Endothelial cell of umbilical vein (primary cell): ENCODE results near the gene MAMDC2. TPM values are rescaled to one million over a fixed set of nuclear protein-coding genes. Genes with fewer than 3 reads are reported as not detected.

Experiments used
- BruUV-seq: library from RNA; stranded (reverse); fragments of 400-500 nt; replicated peaks from 2 replicates; lab custom pipeline; 2021; lab: Mats Ljungman, UMichigan
- CTCF ChIA-PET: fragments of 300-600, 350-600 bp; sonication (Branson Sonifier 250); formaldehyde crosslinking; loops from one replicate; lab custom pipeline; 2021; ENCODE audit warnings: antibody characterized with exemption, inconsistent platforms; lab: Charles Lee
- POLR2A ChIA-PET: fragments of 300-600, 350-600 bp; sonication (Branson Sonifier 250); formaldehyde crosslinking; loops from one replicate; lab custom pipeline; 2021; ENCODE audit warnings: antibody characterized with exemption, inconsistent platforms; lab: Charles Lee
- DNase-seq: peaks from one replicate; pipeline ENCODE4 v3.0.0-alpha.2; 2011; ENCODE audit warnings: low read depth, low spot score
- FAIRE-seq: peaks from 2 replicates; lab custom pipeline; 2011; peaks lifted over from hg19 to GRCh38; lab: Jason Lieb, UNC
- H2AFZ ChIP-seq: 2 replicates; pipeline ENCODE4 v1.6.0; 2012; ENCODE audit warnings: low read depth, low read length, control low read depth, inconsistent platforms
- H3K27ac ChIP-seq: 2 replicates; pipeline ENCODE4 v1.5.1; 2011; ENCODE audit warnings: low read depth, mild to moderate bottlenecking, control low read depth, low read length, moderate library complexity; ENCODE audit not compliant: insufficient read depth
- H3K27me3 ChIP-seq, 2 experiments: 2 replicates each; pipeline versions ENCODE4 v1.6.0 to v1.6.1; 2011; ENCODE audit warnings: low read length in 2 of 2, mixed read lengths in 1 of 2; ENCODE audit not compliant: control insufficient read depth in 2 of 2, insufficient read depth in 2 of 2
- H3K36me3 ChIP-seq, 2 experiments: 2 replicates in 1 of 2; 3 replicates in 1 of 2; pipeline ENCODE4 v1.5.1; 2011; ENCODE audit warnings: low read length in 2 of 2, mild to moderate bottlenecking in 1 of 2, moderate library complexity in 1 of 2; ENCODE audit not compliant: control insufficient read depth in 2 of 2, insufficient read depth in 2 of 2; ENCODE audit errors: extremely low read depth in 1 of 2
- H3K4me1 ChIP-seq: 3 replicates; pipeline ENCODE4 v1.5.1; 2011; ENCODE audit warnings: mild to moderate bottlenecking, low read length; ENCODE audit not compliant: control insufficient read depth, insufficient read depth; ENCODE audit errors: extremely low read depth
- H3K4me2 ChIP-seq: 2 replicates; pipeline ENCODE4 v1.6.1; 2011; ENCODE audit warnings: low read length, control low read depth, mixed read lengths; ENCODE audit not compliant: insufficient read depth
- H3K4me3 ChIP-seq, 3 experiments: fragments of 200-600 bp in 1 of 3; sonication (generic), shearing (Covaris generic) in 1 of 3; replicated peaks in 1 of 3; 2 replicates each; pipeline ENCODE4 v1.5.1; 2011 to 2016; ENCODE audit warnings: control low read depth in 3 of 3, low read length in 3 of 3, mild to moderate bottlenecking in 2 of 3, inconsistent platforms in 1 of 3, low read depth in 1 of 3, moderate library complexity in 1 of 3; ENCODE audit not compliant: insufficient read depth in 1 of 3
- H3K79me2 ChIP-seq: 2 replicates; pipeline ENCODE4 v1.6.0; 2012; ENCODE audit warnings: low read length, inconsistent platforms; ENCODE audit not compliant: control insufficient read depth, insufficient read depth
- H3K9ac ChIP-seq: replicated peaks from 2 replicates; pipeline ENCODE3; 2011; ENCODE audit warnings: low read length, control low read depth; ENCODE audit not compliant: insufficient read depth; ENCODE audit errors: extremely low read depth
- H3K9me1 ChIP-seq: replicated peaks from 3 replicates; pipeline ENCODE4 v1.6.0; 2011; ENCODE audit warnings: mild to moderate bottlenecking, low read length; ENCODE audit not compliant: control insufficient read depth, insufficient read depth; ENCODE audit errors: extremely low read depth
- H3K9me3 ChIP-seq: replicated peaks from 2 replicates; pipeline ENCODE4 v1.5.1; 2012; ENCODE audit warnings: low read length, inconsistent platforms; ENCODE audit not compliant: control insufficient read depth, insufficient read depth
- H4K20me1 ChIP-seq: replicated peaks from 2 replicates; pipeline ENCODE3; 2011; ENCODE audit warnings: mild to moderate bottlenecking, low read length; ENCODE audit not compliant: control insufficient read depth, insufficient read depth; ENCODE audit errors: extremely low read depth
- GATA2 ChIP-seq: IDR thresholded peaks from 2 replicates; pipeline ENCODE4 v1.7.0; 2011; ENCODE audit warnings: low read depth, mild to moderate bottlenecking, moderate library complexity, mixed read lengths, low read length; ENCODE audit not compliant: insufficient read length, insufficient read depth
- JUN ChIP-seq: IDR thresholded peaks from 2 replicates; pipeline ENCODE4 v1.6.1; 2011; ENCODE audit warnings: borderline replicate concordance, low read depth; ENCODE audit not compliant: insufficient read length, insufficient read depth
- POLR2A ChIP-seq: IDR thresholded peaks from 2 replicates; pipeline ENCODE4 v1.6.1; 2012; ENCODE audit warnings: low read depth, mild to moderate bottlenecking, control low read depth, low read length
- POLR2AphosphoS5 ChIP-seq: IDR thresholded peaks from 2 replicates; pipeline ENCODE4 v1.6.1; 2012; ENCODE audit warnings: low read depth, mild to moderate bottlenecking, control low read depth, low read length, moderate library complexity; ENCODE audit not compliant: insufficient read depth
- dilution Hi-C: fragments of 300-500 bp; cut with MboI; formaldehyde crosslinking; loops from one replicate; pipeline ENCODE4 v1.15.0; 2019; ENCODE audit warnings: low sequenced_read_pairs; ENCODE audit not compliant: extremely low pct_ligation_motif_present
- intact Hi-C: fragments of 100-400 bp; cut with micrococcal nuclease; formaldehyde crosslinking; loops from one replicate; pipeline ENCODE4 v1.10.0; 2022
- polyA plus RNA-seq, 4 experiments: library from polyadenylated mRNA; depleted of rRNA in 3 of 4; stranded (reverse) in 3 of 4; unstranded in 1 of 4; fragments of >200 nt; gene quantifications; 2 replicates each; pipeline versions ENCODE4 v1.2.1 to v1.2.3, GENCODE V29; 2011 to 2012; ENCODE audit warnings: missing spikeins in 1 of 4
- total RNA-seq: library from RNA; stranded (reverse); gene quantifications from 2 replicates; pipeline ENCODE4 v1.2.3, GENCODE V29; 2021
- TF ChIP-seq, protein P1 (sequence below): IDR thresholded peaks from 2 replicates; pipeline ENCODE4 v1.6.1; 2011; ENCODE audit not compliant: insufficient read depth, insufficient read length
- TF ChIP-seq, protein P2 (sequence below), 2 donors: IDR thresholded peaks; 1 replicate in 1 of 2; 2 replicates in 1 of 2; pipeline ENCODE4 v1.5.1; 2011; ENCODE audit warnings: low read length in 2 of 2, mild to moderate bottlenecking in 2 of 2, moderate library complexity in 2 of 2, control low read depth in 1 of 2, inconsistent platforms in 1 of 2, low read depth in 1 of 2; ENCODE audit not compliant: insufficient read depth in 1 of 2; ENCODE audit errors: extremely low read depth in 1 of 2

The MAMDC2 gene
- total and polyA plus RNA-seq, 2 donors (not counting 3 experiments of a cell fraction or from before 2014, with no cell fraction given): 0.60 to 1.1 TPM

DNA sequence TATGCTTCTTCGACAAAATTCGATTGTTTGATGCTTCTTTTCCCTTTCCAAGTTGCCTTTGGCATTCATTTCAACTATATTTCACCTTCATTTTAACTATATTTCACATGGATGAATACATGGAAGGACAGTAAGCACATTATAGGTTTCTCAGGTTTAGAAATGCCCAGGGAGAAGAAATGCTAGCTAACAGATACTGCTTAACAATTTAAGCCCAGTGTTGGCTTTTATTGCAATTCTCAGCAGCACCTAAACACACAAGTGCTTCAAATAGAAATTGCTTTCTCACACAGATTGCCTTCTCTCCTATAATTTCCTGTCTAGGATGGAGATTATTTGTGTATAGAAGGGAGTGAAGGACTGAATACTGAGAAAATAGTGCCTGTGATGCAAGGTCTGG is 185.0 kb downstream of the MAMDC2 start:
- H3K27me3 ChIP-seq: no peaks in the 10 kb centered on the region
- BruUV-seq: no TSS peak
- FAIRE-seq: no peak
- DNase-seq: no peak
- H3K4me3 ChIP-seq: no peak overlapping the region
- no peak overlapping the region for H3K4me2 ChIP-seq
- dilution Hi-C loops (no loop called here), intact Hi-C loops (loop anchor here (1.0 to 10.0 kb wide), 4 partner anchors 94 to 284 kb away; no protein-coding TSS in a partner anchor)
- no peaks in the 10 kb centered on the region for H3K4me1 ChIP-seq
- CTCF ChIA-PET: interaction anchor here (1.5 to 4.5 kb wide), 3 partner anchors 116 to 297 kb away, joined by 6 to 38 read pairs (median 7); no protein-coding TSS in a partner anchor
- H2AFZ ChIP-seq: no peak overlapping the region
- H3K36me3 ChIP-seq: no peaks in the 10 kb centered on the region
- no peaks in the 10 kb centered on the region for H3K9me1 ChIP-seq
- H3K9ac ChIP-seq: no peak overlapping the region
- TF ChIP-seq GATA2: no peak
- TF ChIP-seq, protein P1, sequence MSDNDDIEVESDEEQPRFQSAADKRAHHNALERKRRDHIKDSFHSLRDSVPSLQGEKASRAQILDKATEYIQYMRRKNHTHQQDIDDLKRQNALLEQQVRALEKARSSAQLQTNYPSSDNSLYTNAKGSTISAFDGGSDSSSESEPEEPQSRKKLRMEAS: no peak
- no peak for TF ChIP-seq POLR2AphosphoS5
- no peak for TF ChIP-seq JUN
- TF ChIP-seq, protein P2, sequence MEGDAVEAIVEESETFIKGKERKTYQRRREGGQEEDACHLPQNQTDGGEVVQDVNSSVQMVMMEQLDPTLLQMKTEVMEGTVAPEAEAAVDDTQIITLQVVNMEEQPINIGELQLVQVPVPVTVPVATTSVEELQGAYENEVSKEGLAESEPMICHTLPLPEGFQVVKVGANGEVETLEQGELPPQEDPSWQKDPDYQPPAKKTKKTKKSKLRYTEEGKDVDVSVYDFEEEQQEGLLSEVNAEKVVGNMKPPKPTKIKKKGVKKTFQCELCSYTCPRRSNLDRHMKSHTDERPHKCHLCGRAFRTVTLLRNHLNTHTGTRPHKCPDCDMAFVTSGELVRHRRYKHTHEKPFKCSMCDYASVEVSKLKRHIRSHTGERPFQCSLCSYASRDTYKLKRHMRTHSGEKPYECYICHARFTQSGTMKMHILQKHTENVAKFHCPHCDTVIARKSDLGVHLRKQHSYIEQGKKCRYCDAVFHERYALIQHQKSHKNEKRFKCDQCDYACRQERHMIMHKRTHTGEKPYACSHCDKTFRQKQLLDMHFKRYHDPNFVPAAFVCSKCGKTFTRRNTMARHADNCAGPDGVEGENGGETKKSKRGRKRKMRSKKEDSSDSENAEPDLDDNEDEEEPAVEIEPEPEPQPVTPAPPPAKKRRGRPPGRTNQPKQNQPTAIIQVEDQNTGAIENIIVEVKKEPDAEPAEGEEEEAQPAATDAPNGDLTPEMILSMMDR (IDR thresholded peaks at IDR 0.05; ENCODE audit: extremely low read depth in 1 of 2, insufficient read depth in 1 of 2, low read depth in 1 of 2, low read length in 2 of 2): no peak
- TF ChIP-seq POLR2A: no peak
- H3K9me3 ChIP-seq: no peaks in the 10 kb centered on the region
- POLR2A ChIA-PET: no interaction called here
- H3K79me2 ChIP-seq: no peaks in the 10 kb centered on the region
- no peak overlapping the region for H3K27ac ChIP-seq
- no peaks in the 10 kb centered on the region for H4K20me1 ChIP-seq
